OCI-LY1 (cell line): Measurements from ENCODE around the gene NFIB.

Source experiments
- H2AFZ ChIP-seq: fragments of 200-600 bp; sonication (generic), shearing (Covaris generic); 2 replicates; pipeline ENCODE4 v1.6.0; 2014; ENCODE audit warnings: antibody characterized with exemption, mild to moderate bottlenecking, low read length
- H3F3A ChIP-seq: fragments of 200-600 bp; sonication (generic), shearing (Covaris generic); 2 replicates; pipeline ENCODE4 v1.6.0; 2014; ENCODE audit warnings: mild to moderate bottlenecking, antibody characterized with exemption, low read length, moderate library complexity; ENCODE audit not compliant: insufficient read depth
- H3K27ac ChIP-seq: fragments of 200-600 bp; sonication (generic); 2 replicates; pipeline ENCODE4 v1.5.1; 2014; ENCODE audit warnings: low read length, mixed run types, mild to moderate bottlenecking, low read depth; ENCODE audit not compliant: poor library complexity, severe bottlenecking
- H3K27me3 ChIP-seq: fragments of 200-600 bp; sonication (generic); 2 replicates; pipeline ENCODE4 v1.6.0; 2014; ENCODE audit warnings: antibody characterized with exemption, mild to moderate bottlenecking, low read length, moderate library complexity; ENCODE audit not compliant: insufficient read depth
- H3K36me3 ChIP-seq: fragments of 200-600 bp; sonication (generic); 2 replicates; pipeline ENCODE4 v1.6.1; 2014; ENCODE audit warnings: mild to moderate bottlenecking, antibody characterized with exemption, low read length, moderate library complexity, mixed read lengths; ENCODE audit not compliant: insufficient read depth
- H3K4me1 ChIP-seq: fragments of 200-600 bp; sonication (generic); 2 replicates; pipeline ENCODE4 v1.5.1; 2014; ENCODE audit warnings: mild to moderate bottlenecking, low read length, moderate library complexity; ENCODE audit not compliant: insufficient read depth, severe bottlenecking
- H3K4me2 ChIP-seq: fragments of 200-600 bp; sonication (generic), shearing (Covaris generic); 2 replicates; pipeline ENCODE4 v1.6.1; 2014; ENCODE audit warnings: low read length
- H3K4me3 ChIP-seq: fragments of 200-600 bp; sonication (generic); 2 replicates; pipeline ENCODE4 v1.5.1; 2014; ENCODE audit warnings: low read length, low read depth, mild to moderate bottlenecking, mixed read lengths; ENCODE audit not compliant: poor library complexity, severe bottlenecking
- H3K79me2 ChIP-seq: fragments of 200-600 bp; shearing (Covaris generic); 2 replicates; pipeline ENCODE4 v1.6.1; 2016; ENCODE audit warnings: mixed run types, low read length, mixed read lengths; ENCODE audit not compliant: insufficient read depth
- H3K9ac ChIP-seq: fragments of 200-600 bp; sonication (generic), shearing (Covaris generic); 2 replicates; pipeline ENCODE4 v1.6.1; 2014; ENCODE audit warnings: mild to moderate bottlenecking, low read length, mixed read lengths
- H3K9me2 ChIP-seq: fragments of 200-600 bp; sonication (generic), shearing (Covaris generic); 2 replicates; pipeline ENCODE4 v1.6.1; 2014; ENCODE audit warnings: low read depth, mild to moderate bottlenecking, low read length, mixed read lengths
- H3K9me3 ChIP-seq: fragments of 200-600 bp; shearing (Covaris generic); 2 replicates; pipeline ENCODE4 v1.6.1; 2014; ENCODE audit warnings: low read length, mixed read lengths
- H4K20me1 ChIP-seq: fragments of 200-600 bp; sonication (generic), shearing (Covaris generic); 2 replicates; pipeline ENCODE4 v1.6.0; 2016; ENCODE audit warnings: mild to moderate bottlenecking, low read length; ENCODE audit not compliant: insufficient read depth
- EZH2 ChIP-seq: fragments of 200-600 bp; sonication (generic), shearing (Covaris generic); IDR thresholded peaks from 2 replicates; pipeline ENCODE4 v1.8.0; 2017; ENCODE audit warnings: borderline replicate concordance, mixed run types, mild to moderate bottlenecking, antibody characterized with exemption, low read length, moderate library complexity, mixed read lengths
- TF ChIP-seq, protein P1 (sequence below): fragments of 200-600 bp; sonication (generic), shearing (Covaris generic); IDR thresholded peaks from 2 replicates; pipeline ENCODE4 v1.5.1; 2017; ENCODE audit warnings: mild to moderate bottlenecking, antibody characterized with exemption, low read length, moderate library complexity, mixed read lengths

Gene NFIB

DNA sequence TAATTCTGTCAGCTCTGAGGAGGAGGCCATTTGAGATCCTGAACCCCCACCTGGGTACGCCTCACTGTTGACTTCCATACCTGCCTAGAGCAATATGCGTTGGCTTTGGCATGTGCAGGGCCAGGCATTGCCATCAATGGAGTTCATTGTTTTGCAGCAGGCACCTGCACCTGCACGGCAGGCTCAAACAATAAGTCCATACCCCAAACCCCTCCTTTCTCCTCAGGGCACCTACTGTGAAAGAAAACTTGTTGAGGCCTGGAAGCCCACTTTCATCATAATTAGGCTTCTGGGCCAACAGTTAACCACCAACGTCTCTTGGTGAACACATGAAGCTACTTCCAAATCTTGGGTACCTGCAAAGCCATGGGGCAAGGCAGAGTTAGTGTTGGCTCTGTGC lies 238.7 kb downstream of the NFIB start:
- no peaks in the 10 kb centered on the region for H3K36me3 ChIP-seq
- no peak overlapping the region for H3K4me3 ChIP-seq
- no peaks in the 10 kb centered on the region for H3K9me3 ChIP-seq
- no peak overlapping the region for H3K9ac ChIP-seq
- no peak overlapping the region for H3K4me2 ChIP-seq
- no peaks in the 10 kb centered on the region for H3F3A ChIP-seq
- TF ChIP-seq EZH2, result no peak
- TF ChIP-seq, protein P1, sequence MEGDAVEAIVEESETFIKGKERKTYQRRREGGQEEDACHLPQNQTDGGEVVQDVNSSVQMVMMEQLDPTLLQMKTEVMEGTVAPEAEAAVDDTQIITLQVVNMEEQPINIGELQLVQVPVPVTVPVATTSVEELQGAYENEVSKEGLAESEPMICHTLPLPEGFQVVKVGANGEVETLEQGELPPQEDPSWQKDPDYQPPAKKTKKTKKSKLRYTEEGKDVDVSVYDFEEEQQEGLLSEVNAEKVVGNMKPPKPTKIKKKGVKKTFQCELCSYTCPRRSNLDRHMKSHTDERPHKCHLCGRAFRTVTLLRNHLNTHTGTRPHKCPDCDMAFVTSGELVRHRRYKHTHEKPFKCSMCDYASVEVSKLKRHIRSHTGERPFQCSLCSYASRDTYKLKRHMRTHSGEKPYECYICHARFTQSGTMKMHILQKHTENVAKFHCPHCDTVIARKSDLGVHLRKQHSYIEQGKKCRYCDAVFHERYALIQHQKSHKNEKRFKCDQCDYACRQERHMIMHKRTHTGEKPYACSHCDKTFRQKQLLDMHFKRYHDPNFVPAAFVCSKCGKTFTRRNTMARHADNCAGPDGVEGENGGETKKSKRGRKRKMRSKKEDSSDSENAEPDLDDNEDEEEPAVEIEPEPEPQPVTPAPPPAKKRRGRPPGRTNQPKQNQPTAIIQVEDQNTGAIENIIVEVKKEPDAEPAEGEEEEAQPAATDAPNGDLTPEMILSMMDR, result no peak
- no peaks in the 10 kb centered on the region for H3K27me3 ChIP-seq
- no peaks in the 10 kb centered on the region for H3K4me1 ChIP-seq
- H3K79me2 ChIP-seq, result no peaks in the 10 kb centered on the region
- no peak overlapping the region for H3K27ac ChIP-seq
- H2AFZ ChIP-seq, result no peak overlapping the region
- no peaks in the 10 kb centered on the region for H3K9me2 ChIP-seq
- no peaks in the 10 kb centered on the region for H4K20me1 ChIP-seq

GRCh38 chr9:14072850-14073249 lies 241.1 kb downstream of the NFIB start:
- Histone ChIP-seq H3F3A (no peaks in the 10 kb centered on the region), H3K4me3 (no peak overlapping the region), H3K79me2 (no peaks in the 10 kb centered on the region), H3K36me3 (no peaks in the 10 kb centered on the region), H3K9me3 (no peaks in the 10 kb centered on the region), H3K9me2 (no peaks in the 10 kb centered on the region), H4K20me1 (no peaks in the 10 kb centered on the region), H3K27me3 (no peaks in the 10 kb centered on the region), H3K4me1 (no peaks in the 10 kb centered on the region), H3K9ac (no peak overlapping the region), H3K27ac (no peak overlapping the region), H3K4me2 (no peak overlapping the region), H2AFZ (no peak overlapping the region)
- no peak for TF ChIP-seq EZH2
- TF ChIP-seq, protein P1, result no peak

GRCh38 chr9:14071484-14071883 lies 242.5 kb downstream of the NFIB start:
- Histone ChIP-seq H4K20me1 (no peaks in the 10 kb centered on the region), H3K9ac (no peak overlapping the region)

More at GRCh38 chr9:14071484-14071883, 242.5 kb downstream of the NFIB start:
- H3K9me2 ChIP-seq, result no peaks in the 10 kb centered on the region
- H3K36me3 ChIP-seq, result no peaks in the 10 kb centered on the region
- no peak overlapping the region for H2AFZ ChIP-seq
- no peak overlapping the region for H3K4me2 ChIP-seq
- no peaks in the 10 kb centered on the region for H3K27me3 ChIP-seq
- TF ChIP-seq EZH2, result no peak
- TF ChIP-seq, protein P1, result no peak
- no peaks in the 10 kb centered on the region for H3K9me3 ChIP-seq
- H3K4me1 ChIP-seq, result no peaks in the 10 kb centered on the region
- H3F3A ChIP-seq, result no peaks in the 10 kb centered on the region
- H3K27ac ChIP-seq, result no peak overlapping the region
- H3K4me3 ChIP-seq, result no peak overlapping the region
- H3K79me2 ChIP-seq, result no peaks in the 10 kb centered on the region
